CMK (cell line): ENCODE data around the gene CAMK1G.

Experiments
- DNase-seq: peaks from one replicate; pipeline ENCODE4 v3.0.0-alpha.2; 2010; ENCODE audit warnings: low read depth

CAMK1G gene

DNA sequence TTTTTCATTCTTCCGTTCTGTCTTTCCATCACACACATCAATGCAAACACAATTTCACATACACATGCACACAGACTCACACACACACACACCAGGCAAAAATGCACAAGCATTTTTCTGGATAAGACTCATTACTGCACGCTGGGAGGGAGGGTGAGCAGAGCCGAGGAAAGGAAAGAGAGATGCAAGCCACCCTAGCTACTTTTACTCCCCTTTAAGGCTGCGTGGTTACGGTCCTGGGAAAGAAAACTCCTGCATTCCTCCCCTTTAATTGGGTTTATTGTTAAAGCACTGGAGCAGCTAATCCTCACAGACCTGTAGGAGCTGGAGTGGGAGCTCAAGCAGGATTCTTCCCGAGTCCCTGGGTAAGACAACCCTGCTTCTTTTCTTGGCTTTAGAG is at the start of gene CAMK1G:
Gene CAMK1G (plus strand): TSS at position 307 of the 400 bp plus-strand sequence. CDS start 11,270 bp downstream, outside the sequence.
- no peak for DNase-seq

GRCh38 chr1:209534496-209535250 is 48.8 kb upstream of the CAMK1G start:
- no peak for DNase-seq

DNA sequence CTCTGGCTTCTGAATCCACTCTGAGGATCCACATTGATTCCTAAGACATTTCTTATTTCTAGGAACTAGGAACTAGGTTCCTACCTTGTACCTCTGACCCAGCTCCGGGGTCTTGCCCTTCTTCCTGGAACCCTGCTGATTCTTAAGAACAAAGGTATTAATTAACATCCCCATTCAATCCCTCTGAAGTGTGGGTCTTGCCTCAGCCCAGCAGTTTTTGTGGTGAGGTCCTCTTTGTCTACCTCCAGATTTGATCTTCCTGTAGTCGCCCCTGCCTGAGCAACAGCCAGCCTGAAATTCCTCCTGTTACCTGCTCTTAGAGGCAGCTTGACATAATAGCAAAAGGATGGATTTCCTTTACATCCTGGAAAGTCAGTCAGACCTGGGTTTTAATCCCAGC is 46.7 kb upstream of the CAMK1G start:
- DNase-seq, result no peak

GRCh38 chr1:209537336-209538114 is 46.0 kb upstream of the CAMK1G start:
- no peak for DNase-seq

- DNase-seq, result no peak
Observed at GRCh38 chr1:209539576-209539975, 43.9 kb upstream of the CAMK1G start.

- no peak for DNase-seq
Observed at GRCh38 chr1:209542585-209542984, 40.9 kb upstream of the CAMK1G start.

- DNase-seq, result no peak
Observed at GRCh38 chr1:209544098-209544497, 39.4 kb upstream of the CAMK1G start.

- no peak for DNase-seq
Observed at GRCh38 chr1:209545423-209545822, 38.1 kb upstream of the CAMK1G start.

- no peak for DNase-seq
Observed at GRCh38 chr1:209546390-209547085, 37.0 kb upstream of the CAMK1G start.

DNA sequence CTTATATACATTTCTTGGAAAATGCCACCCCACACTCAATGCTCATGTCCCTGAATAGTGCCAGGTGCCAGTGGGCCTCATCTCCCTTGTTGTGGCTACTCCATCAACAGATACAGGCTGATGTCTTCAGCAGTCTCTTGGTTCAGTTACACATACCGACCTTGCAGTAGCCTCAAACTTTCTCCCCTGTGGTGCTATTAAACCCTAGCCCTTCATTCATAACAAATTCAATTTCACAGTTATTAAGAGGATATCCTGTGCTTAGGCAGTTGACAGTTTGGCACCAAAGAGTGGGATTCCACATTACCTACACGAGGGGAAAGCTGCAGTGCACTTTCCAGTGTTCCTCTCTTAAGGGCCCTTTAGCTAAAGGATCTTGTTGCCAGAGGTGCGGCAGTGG is 35.9 kb upstream of the CAMK1G start:
- no peak for DNase-seq

GRCh38 chr1:209549443-209550205 is 33.9 kb upstream of the CAMK1G start:
- no peak for DNase-seq

GRCh38 chr1:209550519-209550918 is 33.0 kb upstream of the CAMK1G start:
- DNase-seq, result no peak

DNA sequence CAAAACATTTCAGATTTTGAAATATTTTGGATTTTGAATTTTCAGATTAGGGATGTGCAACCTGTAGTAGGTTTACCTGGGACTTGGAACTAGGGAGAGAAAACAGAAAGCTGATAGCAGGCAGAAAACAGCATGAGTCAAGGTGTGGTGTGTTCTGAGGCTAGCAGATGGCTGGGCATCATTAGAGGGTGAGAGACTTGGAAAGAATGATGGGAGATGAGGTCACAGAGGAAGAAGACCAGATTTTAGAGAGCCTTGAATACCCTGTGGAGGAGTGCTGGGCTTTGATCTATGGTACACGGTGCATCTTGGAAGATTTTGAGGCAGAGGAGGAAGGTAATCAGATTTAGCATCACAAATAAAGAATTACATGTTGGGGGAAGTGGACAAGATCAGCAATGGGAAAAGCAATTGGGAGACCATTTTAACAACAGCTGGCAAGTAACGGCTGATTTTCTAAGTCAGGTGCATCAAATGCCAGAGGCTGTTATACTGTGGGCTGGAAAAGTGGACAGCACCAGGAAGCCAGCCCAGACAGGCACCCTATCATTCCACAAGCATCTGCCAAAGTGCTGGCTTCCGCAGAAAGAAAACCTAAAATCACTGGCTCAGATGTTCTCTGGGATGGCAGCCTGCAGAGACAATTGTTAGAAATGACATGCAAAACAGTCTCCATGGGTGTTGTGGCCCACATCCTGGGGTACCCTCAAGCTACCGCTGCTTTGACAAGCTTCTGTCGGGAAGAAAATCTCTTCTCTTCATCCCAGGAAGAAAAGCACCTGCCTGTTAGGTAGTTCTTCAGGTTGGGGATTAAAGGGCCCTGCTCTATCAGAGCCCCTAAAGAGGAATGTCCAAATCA is 30.9 kb upstream of the CAMK1G start:
- DNase-seq, result no peak

DNA sequence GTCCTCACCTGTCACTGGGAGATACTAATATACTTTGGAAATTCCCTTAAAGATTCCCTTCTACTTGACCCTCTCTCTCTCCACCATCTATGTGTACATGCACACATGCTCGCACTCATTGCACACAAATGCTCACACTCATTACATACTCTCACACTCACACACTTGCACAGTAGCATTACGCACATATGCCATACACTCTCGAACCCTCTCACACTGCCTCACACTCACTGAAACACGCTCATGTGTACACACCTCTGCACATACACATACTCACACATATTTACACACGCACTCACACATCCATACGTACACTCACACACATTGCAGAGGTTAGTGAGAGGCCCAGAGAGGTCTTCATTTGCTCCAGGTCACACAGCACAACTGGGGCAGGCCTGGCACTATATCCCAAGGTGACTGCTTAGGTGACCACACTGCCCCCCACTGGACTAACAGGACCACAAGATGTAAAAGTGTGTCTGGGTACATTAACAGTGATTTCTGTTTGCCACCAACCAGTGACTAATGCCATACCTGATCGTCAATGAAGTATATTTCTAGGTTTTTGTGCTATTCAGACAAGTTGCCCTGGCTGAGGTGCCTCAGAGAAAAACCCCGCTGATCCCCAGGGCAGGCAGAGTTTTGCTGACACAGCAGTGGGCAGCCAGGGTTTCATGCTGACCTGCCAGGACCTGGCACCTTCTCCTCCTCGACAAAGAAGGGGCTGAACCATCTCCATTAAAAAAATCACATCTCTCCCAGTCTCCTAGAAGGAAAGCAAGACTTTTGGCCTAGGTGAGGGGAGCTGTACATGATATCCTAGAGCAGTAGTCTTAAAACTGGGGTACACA is 28.5 kb upstream of the CAMK1G start:
- DNase-seq, result no peak

- no peak for DNase-seq
Observed at GRCh38 chr1:209556162-209556690, 27.3 kb upstream of the CAMK1G start.

DNA sequence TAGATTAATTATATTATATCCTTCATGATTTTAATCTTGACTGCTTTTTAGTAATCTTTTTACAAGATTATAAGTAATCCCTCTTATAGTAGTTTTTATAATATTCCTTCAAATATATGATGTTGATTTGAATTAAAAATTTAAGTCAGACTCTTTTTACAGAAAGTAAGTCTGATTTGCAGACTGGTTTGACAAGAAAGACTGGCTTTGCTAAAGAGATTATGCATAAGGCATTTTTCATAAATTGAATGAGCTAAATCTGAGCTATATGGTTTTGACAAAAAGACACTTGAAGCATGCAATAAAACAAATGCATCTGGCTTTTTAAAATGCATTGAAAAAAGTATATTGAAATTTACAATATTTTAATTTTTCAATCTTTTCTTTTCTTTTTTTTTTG is 26.3 kb upstream of the CAMK1G start:
- no peak for DNase-seq

- DNase-seq, result no peak
Observed at GRCh38 chr1:209560529-209560928, 23.0 kb upstream of the CAMK1G start.

DNA sequence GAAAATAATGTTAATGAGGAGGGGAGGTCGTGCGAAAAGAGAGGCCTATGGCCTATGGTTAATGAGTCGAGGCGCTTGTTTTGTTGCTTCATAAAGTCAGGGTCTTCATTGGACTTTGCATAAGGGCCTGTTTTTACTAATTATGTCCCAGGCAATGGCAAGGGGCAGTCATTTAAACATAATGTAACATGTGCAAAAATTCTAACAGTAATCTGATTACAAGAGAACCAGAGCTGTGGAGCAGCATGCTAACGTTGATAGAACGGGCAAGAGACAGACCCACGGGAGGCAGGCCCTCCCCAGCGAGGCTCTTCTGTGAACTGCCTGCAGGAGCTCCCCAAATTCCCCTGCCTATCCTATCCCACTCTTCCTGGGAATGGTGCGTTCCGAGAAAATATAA is 22.6 kb upstream of the CAMK1G start:
- no peak for DNase-seq

GRCh38 chr1:209561532-209561931 is 22.0 kb upstream of the CAMK1G start:
- no peak for DNase-seq

GRCh38 chr1:209564849-209565248 is 18.7 kb upstream of the CAMK1G start:
- DNase-seq, result no peak
